ENCODE measurements around the gene PAX8.

GRCh38 chr2:113277474-113278072 is 1.1 kb downstream of the PAX8 start:
- no peak for TF ChIP-seq EZH2phosphoT487 (IDR thresholded peaks at IDR 0.05; ENCODE audit: borderline replicate concordance, low read length)
- no peak for TF ChIP-seq CTCF (conservative IDR thresholded peaks at IDR 0.05; ENCODE audit: low read depth, low read length)
- no peak for TF ChIP-seq EZH2 (IDR thresholded peaks at IDR 0.05; ENCODE audit: low read length, unreplicated experiment)
